Keratinocyte (primary cell): Measurements from ENCODE around the gene ANKRD27.

ENCODE experiments used
- EZH2 ChIP-seq: IDR thresholded peaks from one replicate; pipeline ENCODE4 v1.6.1; 2012; ENCODE audit warnings: inconsistent platforms, mild to moderate bottlenecking, low read length, moderate library complexity
- TF ChIP-seq, protein P1 (sequence below), 3 experiments: IDR thresholded peaks in 1 of 3; conservative IDR thresholded peaks in 1 of 3; optimal IDR thresholded peaks in 1 of 3; 2 replicates in 2 of 3; 3 replicates in 1 of 3; pipeline versions ENCODE3 to v1.5.1; 2011; ENCODE audit warnings: low read length in 3 of 3, mild to moderate bottlenecking in 3 of 3, moderate library complexity in 2 of 3, control low read depth in 1 of 3, inconsistent platforms in 1 of 3; ENCODE audit not compliant: insufficient read depth in 2 of 3; ENCODE audit errors: extremely low read depth in 1 of 3

DNA sequence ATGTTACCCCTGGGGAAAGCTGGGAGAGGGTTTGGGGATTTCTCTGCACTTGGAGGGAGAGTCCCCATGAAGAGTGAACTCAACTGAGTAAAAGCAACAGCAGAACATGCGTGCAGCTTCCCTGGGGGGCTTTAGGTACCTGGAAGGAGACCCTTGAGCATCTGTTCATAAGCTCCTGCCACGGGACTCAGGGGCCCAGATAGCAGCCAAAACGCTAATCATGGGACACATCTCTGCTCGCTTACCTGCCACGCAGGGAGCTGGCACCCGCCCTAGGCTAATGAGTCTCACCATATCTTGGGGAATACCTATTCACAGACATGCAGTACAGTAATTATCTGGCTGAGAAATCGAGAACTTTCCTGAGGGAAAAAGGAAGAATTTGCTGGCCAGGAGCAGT, 60.1 kb downstream of the ANKRD27 start:
- TF ChIP-seq, protein P1, sequence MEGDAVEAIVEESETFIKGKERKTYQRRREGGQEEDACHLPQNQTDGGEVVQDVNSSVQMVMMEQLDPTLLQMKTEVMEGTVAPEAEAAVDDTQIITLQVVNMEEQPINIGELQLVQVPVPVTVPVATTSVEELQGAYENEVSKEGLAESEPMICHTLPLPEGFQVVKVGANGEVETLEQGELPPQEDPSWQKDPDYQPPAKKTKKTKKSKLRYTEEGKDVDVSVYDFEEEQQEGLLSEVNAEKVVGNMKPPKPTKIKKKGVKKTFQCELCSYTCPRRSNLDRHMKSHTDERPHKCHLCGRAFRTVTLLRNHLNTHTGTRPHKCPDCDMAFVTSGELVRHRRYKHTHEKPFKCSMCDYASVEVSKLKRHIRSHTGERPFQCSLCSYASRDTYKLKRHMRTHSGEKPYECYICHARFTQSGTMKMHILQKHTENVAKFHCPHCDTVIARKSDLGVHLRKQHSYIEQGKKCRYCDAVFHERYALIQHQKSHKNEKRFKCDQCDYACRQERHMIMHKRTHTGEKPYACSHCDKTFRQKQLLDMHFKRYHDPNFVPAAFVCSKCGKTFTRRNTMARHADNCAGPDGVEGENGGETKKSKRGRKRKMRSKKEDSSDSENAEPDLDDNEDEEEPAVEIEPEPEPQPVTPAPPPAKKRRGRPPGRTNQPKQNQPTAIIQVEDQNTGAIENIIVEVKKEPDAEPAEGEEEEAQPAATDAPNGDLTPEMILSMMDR (optimal IDR thresholded peaks at IDR 0.05 in 1 of 3, IDR thresholded peaks at IDR 0.05 in 1 of 3, conservative IDR thresholded peaks at IDR 0.05 in 1 of 3; ENCODE audit: extremely low read depth in 1 of 3, insufficient read depth in 2 of 3, low read length in 3 of 3): no peak
- TF ChIP-seq EZH2: no peak
